NCI-H1436 treated with DMSO at 0.1 percent for 48 hours (cell line): ENCODE results near the gene NOMO2.
"Not testable (repeated sequence)": the region's sequence is repeated elsewhere in the genome, so short reads cannot be mapped to it uniquely, and the experiment has no call there.

Source experiments
- DNase-seq: peaks from one replicate; lab custom pipeline; 2025; lab: John Stamatoyannopoulos, UW

Gene NOMO2

GRCh38 chr16:18522637-18523036 is 39.3 kb downstream of the NOMO2 start:
- DNase-seq, result not testable (repeated sequence)

DNA sequence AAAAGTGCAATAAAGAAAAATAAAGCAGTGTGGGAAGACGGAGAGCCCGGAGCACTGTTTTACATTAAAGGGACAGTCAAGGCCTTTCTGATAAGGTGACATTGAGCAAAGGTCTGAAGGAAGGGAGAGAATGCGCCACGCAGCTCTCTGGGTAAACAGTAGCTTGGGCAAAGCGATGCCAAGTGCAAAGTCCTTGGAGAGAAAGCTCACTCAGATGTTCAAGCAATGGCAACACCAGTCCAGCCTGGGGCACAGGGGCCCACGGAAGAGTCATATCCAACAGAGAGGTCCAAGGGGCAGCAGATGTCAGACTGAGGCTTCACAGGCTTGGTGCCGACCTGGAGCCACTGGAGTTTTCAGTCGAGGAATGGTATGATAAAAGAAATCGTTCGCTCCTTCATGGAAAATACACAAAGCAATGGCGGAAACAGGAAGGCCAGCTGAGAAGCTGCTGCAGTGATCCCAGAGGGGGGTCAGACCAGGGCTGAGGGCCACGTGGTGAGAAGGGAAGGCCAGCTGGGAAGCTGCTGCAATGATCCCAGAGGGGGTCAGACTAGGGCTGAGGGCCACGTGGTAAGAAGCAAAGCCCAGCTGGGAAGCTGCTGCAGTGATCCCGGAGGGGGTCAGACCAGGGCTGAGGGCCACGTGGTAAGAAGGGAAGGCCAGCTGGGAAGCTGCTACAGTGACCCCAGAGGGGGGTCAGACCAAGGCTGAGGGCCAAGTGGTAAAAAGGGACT is 40.3 kb downstream of the NOMO2 start:
- DNase-seq, result not testable (repeated sequence)

- not testable (repeated sequence) for DNase-seq
These were observed 43.2 kb downstream of the NOMO2 start for GRCh38 chr16:18518536-18519283.

- not testable (repeated sequence) for DNase-seq
These were observed 63.5 kb downstream of the NOMO2 start for GRCh38 chr16:18498430-18498829.

- not testable (repeated sequence) for DNase-seq
These were observed 64.9 kb downstream of the NOMO2 start for GRCh38 chr16:18497032-18497431.

GRCh38 chr16:18492118-18492897 is 69.6 kb downstream of the NOMO2 start:
- DNase-seq, result not testable (repeated sequence)

DNA sequence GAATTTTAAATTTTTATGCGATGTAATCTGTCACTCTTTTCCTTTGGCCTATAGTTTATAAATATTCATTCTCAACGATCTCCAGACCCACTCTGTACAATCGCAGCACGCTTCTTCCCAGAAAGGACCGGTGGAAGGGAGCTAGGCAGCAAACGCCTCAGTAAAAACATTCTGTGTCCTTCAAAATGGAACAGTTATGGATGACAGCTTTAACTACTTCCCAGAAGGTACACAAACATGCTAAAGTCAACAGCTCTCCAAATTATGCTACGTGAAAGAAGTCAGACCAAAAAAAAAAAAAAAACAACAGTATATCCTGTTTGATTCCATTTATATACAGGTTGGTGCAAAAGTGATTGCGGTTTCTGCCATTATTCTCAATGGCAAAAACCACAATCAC is 125.9 kb downstream of the NOMO2 start:
- DNase-seq, result not testable (repeated sequence)

- not testable (repeated sequence) for DNase-seq
These were observed 146.1 kb downstream of the NOMO2 start for GRCh38 chr16:18415827-18416226.

GRCh38 chr16:18409532-18410293 is 152.2 kb downstream of the NOMO2 start:
- DNase-seq, result not testable (repeated sequence)

DNA sequence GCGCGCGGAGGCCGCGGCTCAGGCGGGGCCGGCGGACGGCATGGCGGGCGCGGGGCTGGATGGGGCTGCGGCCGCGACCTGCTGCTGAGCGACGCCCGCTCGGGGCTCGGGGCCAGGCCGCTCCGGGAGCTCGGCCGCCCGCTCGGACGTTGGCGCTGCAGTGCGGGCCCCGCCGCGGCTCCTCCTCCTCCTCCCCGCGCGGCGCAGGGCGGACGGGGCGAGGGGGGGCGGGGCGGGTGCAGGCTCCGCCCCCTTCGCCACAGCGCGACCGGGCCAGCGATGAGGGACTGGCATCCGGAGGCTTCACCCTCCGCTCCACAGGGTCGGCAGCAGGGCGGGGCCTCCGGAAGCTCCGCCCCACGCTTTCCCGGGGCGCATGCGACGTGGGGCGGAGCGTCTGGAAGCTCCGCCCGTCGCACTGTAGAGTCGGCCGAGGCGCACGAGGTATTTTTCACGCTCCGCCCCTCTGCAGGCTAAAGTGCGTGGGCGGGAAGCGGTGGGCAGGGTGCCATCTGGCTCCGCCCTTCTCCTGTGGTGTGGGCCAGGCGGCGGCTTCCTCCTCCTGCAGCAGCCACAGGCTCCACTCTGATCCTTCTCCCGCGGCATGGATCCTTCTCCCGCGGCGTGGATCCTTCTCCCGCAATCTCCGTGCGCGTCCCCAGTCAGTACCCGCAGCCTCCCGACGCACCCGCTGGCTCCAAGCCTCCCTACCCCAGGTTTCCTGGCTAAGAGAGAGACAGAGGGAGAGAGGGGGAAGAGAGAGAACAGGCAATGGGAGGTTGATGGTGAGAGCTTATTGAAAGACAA is 159.8 kb downstream of the NOMO2 start:
- not testable (repeated sequence) for DNase-seq

GRCh38 chr16:18401159-18401558 is 160.7 kb downstream of the NOMO2 start:
- not testable (repeated sequence) for DNase-seq

DNA sequence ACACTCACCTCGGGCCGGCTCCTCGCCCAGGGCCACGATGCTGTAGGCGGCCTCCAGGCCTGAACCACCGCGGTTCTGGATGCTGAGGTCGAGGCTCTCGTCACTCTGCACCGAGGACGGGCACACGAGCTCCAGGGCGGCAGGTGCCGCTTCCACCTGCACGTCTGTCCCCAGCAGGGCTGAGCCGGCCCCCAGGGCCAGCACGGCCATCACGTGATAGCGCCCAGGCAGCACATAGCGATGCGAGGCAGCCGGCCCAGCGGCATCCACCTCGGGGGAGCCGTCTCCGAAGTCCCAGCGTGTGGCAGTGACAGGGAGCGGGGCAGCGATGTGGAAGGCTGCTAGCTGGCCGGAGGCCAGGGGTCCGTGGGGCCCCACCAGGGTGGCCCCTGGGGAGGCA is 167.5 kb downstream of the NOMO2 start:
- not testable (repeated sequence) for DNase-seq

DNA sequence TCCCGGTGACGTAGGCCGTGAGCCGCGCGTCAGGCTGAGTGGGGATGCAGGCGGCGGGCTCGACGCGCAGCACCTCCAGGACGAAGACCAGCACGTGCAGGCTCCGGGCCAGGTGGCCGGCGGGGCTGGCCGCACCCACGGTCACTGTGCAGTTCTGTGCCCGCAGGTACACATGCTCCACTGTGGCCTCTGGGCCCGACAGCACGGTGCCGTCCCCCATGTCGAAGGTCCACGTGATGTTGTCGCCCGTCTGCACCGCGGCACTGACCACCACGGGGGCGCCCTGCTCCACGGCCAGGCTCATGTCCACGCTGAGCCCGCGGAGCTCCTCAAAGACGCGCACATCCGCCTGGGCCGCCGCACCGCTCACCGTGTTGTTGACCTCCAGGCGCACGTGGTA is 174.1 kb downstream of the NOMO2 start:
- not testable (repeated sequence) for DNase-seq

DNA sequence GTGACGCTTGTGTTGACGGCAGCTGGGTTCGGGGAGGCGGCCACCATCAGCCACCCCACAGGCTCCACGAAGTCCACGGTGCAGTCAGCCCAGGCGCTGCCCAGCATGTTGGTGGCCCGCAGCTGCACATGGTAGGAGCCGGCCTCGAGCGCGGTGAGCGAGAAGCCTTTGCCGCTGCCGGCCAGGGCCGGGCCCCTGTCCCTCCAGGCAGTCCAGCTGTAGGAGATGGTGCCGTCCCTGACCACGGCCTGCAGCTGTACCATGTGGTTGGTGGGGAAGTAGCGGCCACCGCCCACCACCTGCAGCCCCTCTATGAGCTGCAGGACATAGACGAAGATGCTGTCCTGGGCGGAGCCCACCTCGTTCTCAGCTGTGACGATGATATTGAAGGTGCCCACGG is 175.4 kb downstream of the NOMO2 start:
- DNase-seq, result not testable (repeated sequence)

DNA sequence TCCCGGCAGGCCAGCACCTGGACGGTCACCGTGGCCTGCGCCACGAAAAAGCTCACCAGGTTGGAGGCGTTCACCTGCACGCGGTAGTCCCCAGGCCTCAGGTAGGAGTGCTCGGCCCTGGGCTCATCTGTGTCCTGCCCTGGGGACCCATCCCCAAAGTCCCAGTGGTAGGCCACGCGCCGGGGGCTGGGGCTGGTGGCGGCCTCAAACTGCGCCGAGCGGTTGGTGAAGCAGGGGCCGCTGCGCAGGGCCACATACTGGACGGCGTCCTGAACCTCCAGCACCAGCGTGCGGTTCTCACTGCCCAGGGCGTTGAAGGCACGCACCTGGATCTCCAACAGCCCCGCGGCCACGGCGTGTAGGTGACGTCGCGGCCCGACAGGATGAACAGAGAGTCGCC is 176.6 kb downstream of the NOMO2 start:
- DNase-seq, result not testable (repeated sequence)

DNA sequence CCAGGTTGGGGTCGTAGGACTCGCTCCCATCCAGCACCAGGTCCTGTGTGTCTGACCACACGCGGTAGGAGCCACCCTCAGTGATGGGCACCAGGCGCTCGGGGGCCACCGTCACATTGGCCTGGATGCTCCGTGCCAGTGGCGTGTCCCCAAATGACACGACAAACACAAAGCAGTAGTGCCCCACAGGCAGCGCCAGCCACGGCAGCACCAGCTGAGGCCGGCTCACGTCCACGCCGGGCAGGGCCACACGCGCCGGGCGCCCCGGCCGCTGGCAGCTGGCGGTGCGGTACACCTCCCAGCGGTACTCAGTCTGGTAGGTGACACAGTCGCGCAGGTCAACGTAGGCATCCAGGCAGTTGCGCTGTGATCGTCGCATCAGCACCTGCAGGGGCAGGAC is 177.0 kb downstream of the NOMO2 start:
- not testable (repeated sequence) for DNase-seq

DNA sequence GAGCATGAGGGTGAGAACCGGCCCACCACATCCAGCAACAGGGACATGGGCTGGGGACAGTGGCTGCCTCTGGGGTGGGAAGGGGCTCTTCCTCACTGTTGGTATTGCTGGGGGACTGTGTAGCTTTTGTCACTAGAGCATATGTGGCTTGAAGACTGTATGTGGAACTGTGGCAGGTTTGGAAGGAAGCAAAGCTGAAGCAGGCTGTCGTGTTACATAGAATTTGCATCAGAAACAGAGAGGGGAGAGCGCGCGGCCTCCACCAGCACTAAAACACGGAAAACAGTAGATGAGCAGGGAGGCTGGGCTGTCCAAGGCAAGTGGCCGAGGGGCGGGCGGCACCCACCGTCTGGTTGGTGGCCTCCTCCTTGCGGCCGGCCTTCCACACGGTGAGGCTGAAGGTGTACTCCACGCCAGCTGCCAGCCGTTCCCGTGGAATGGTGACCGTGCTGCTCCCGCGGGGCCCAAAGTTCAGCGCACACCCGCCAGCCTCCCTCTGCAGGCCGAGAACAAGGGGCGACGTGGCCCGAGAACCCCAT is 177.7 kb downstream of the NOMO2 start:
- not testable (repeated sequence) for DNase-seq

- not testable (repeated sequence) for DNase-seq
These were observed 179.2 kb downstream of the NOMO2 start for GRCh38 chr16:18382696-18383095.
